ENCODE results near the gene NOX4.
"Not testable (repeated sequence)": the region's sequence is repeated elsewhere in the genome, so short reads cannot be mapped to it uniquely, and the experiment has no call there.

Gene NOX4

DNA sequence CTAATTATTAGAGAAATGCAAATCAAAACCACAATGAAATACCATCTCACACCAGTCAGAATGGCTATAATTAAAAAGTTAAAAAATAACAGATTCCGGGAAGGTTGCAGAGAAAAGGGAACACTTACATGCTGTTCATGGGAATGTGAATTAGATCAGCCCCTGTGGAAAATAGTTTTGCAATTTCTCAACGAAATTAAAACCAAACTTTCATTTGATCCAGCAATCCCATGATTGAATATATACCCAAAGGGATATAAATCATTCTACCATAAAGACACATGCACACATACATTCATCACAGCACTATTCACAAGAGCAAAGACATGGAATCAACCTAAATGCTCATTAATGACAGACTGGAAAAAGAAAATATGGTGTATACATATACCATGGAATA is 32.5 kb downstream of the NOX4 start:
- DNase-seq (ENCODE audit: low read depth in 2 of 2), result no peak

DNA sequence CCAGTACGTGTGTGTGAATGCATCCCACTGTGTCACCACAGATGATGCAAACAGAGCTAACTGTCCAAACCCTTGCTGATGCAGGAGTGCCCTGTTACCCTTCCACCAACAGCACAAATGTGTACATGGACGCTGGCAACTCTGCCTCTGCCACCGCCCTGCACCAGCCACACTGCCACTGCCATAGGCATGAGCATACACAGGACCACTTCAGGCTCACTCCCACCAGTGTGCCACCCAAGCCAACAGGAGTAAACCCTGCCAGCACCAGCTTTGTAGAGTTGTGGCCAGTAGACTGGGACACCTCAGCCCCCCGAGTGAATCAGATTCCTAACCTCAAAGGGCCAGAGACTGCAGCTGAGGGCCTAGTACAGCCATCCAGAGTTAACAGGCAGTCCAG is 34.0 kb downstream of the NOX4 start:
- DNase-seq (ENCODE audit: low read depth in 2 of 2), result no peak

DNA sequence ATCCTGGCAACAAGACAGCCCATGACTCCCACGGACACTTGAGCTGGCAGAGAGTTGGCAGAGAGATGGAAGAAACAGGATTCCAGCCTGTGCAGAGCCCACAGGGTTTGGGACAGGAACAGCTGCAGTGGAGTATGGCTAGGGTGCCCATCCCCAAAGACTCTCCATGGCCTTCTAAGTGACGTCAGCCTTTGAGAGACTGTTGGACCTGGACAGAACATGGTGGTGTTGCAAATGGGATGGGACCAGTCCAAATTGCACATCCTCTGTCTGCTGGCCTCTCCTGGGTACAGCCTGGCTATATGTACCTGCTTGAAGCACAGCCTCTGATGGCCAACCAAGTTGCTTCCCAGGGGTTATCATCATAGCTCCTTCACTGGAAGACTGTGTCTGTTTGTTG is 34.5 kb downstream of the NOX4 start:
- DNase-seq (ENCODE audit: low read depth in 2 of 2), result no peak

DNA sequence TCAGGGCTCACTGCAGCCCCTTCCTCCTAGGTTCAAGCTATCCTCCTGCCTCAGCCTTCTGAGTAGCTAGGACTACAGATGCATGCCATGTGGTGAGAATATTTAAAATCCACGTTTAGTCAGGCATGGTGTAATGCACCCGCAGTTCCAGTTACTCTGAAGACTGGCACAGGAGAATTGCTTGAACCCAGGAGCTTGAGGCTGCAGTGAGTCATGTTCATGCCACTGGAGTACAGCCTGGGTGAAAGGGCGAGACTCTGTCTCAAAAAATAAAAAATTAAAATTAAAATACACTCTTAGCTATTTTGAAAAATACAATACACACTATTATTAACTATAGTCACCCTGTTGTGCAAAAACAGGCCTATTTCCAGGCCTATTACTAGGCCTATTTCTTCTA is 38.4 kb downstream of the NOX4 start:
- DNase-seq (ENCODE audit: low read depth in 2 of 2), result no peak

DNA sequence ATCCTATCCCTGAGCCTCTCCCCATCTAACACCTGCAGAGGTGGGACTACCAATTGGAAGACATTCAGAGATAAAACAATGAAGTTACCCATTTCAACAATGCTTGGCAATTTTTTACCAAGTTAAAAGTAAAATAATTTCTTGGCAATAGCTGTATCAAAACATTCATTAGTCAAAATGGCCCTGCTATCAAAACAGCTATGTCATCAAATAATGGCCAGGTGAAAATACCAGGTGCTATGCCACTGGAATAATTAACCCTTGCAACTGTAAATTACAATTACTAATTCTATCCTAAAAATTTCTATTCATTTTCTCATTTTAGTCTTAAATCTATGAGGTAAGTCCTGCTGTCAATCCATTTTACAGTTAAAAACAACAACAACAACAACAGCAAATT is 43.3 kb downstream of the NOX4 start:
- DNase-seq (ENCODE audit: low read depth in 2 of 2), result no peak

DNA sequence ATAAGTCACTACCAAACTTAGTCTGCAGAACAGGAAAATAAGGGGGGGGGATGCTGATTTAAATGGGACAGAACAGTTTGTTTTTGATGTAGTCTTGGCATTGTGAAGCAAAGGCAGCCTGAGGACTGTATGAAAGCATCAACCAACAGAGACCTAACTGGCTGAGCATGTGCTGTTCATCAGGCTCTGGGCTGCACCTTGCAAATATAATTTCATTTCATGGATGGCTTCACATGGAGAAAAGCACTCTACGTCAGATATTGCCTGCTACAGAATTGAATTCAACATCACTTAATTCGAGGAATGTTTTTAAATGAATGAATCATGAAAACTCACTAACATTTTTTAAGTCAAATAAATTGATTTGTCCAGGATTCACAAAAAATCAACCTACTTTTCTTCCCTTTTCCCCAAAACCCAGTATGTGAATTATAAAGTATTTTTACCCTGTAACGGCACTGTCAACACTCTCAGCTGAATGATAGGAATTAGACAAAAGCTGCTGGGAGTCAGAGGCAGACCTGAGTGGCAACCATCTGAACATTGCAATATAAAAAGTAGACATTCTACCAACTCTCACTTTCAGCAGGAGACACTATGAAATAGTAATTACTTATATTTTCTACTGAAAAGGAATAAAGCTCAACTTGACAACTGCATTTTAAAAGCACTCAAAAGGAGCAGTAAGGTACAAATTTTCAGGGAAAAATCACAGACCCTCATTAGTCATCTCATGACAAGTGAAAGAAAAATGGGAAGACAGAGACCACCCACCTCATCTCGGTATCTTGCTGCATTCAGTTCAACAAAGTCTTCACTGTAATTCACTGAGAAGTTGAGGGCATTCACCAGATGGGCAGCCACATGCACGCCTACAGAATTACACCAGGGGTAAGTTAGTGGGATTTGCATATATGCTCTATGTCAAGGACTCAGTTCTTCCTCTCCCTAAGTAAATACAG is 47.5 kb downstream of the NOX4 start:
- DNase-seq (ENCODE audit: low read depth in 2 of 2), result no peak

DNA sequence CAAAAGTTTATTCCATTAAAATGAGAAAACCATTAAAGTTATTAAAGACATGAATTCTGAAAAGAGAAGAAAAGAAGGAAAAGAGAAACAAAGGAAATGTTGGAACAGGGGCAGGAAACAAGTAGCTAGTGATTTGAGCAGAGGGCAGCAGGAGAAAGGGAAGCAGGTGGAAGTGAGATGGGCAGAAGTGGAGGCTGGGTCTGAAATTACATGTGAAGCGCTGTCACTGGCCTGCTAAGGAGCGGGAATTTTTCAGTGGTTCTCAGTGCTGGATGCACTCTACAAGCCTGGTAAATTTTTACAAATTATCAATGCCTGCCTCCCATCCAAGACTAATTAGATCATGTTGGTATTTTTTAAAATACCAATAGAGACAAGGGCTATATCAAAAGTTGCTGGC is 48.4 kb downstream of the NOX4 start:
- DNase-seq (ENCODE audit: low read depth in 2 of 2), result no peak

DNA sequence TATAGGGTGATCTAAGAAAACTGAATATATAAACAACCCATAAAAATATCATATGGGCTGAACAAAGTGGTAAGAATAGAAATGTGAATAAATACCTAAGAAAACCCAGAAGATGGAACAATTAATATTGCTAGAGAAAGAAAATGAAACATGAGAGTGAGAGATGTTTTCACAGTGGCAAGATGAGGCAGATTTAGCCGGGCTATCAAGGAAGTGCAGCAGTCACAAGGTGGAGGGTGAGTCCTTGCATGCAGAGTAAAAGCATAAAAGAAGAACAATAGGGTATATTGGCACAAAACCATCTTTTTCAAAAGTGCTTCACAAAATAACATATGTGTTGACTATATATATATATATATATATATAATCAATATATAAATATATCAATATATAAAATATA is 49.6 kb downstream of the NOX4 start:
- no peak for DNase-seq (ENCODE audit: low read depth in 2 of 2)

DNA sequence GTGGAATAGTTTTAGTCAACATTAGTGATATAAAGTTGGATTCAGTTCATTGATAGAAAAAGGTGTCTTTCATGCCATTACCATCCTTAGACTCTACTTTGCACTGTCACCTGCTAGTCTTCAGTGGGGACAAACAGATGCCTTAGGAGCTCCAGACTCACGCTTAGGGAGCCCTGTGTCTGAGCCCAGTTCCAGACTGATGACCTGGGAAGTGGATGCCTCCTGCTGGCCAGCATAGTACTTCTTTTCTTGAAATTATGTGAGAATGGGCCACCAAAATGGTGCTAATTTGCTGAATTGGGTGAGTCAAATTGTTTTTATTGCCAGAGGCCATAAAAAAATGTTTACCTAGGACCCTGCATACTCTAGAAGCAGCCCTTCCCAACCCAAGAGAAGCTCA is 53.9 kb downstream of the NOX4 start:
- DNase-seq (ENCODE audit: low read depth in 2 of 2), result no peak

DNA sequence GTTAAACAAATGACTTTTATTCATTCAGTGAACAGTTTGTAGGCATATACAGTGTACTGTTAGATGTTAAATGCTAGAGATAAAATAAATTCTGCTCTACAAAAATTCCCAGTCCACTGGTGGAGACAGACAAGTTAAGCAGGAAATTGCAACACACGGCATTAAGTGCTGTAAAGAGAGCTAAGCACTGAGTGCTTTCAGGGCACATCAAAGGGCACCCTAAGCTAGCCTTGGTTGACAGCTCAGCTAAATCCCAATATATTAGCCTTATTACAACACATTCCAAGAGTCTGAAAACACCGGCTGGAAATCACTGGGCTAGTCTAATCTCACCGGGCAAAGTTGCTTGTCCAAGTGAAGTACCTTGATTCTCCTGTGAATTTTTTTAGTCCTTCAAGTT is 55.1 kb downstream of the NOX4 start:
- no peak for DNase-seq (ENCODE audit: low read depth in 2 of 2)

DNA sequence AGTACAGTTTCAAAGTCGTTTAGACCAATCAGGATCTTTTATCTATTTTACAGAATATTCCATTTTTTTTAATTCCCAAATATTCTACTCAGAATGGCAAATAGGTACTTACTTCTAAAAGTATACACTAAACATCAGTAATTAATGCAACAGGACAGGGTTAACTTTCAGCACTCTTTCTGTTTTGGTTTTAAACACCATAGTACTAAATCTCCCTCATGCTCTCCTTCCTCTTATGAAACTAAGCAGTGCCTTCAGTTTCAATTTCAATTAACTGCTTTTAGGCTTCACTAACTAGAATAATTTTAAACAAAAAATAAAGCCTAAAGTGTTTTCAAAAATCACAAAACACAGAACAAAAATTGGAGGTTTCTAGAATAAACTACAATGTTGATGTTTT is 57.9 kb downstream of the NOX4 start:
- DNase-seq (ENCODE audit: low read depth in 2 of 2), result no peak

DNA sequence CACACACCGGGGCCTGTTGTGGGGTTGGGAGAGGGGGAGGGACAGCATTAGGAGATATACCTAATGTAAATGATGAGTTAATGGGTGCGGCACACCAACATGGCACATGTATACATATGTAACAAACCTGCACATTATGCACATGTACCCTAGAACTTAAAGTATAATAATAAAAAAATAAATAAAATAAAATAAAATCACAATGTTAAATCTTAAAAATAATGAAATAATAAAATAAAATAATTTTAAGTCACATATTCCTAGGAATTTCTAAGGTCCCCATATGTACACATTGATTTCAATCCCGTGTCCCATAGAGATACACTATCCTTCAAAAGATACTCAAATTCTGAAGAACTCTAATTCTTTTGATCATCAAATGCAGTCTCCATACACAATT is 59.0 kb downstream of the NOX4 start:
- DNase-seq (ENCODE audit: low read depth in 2 of 2), result not testable (repeated sequence)

DNA sequence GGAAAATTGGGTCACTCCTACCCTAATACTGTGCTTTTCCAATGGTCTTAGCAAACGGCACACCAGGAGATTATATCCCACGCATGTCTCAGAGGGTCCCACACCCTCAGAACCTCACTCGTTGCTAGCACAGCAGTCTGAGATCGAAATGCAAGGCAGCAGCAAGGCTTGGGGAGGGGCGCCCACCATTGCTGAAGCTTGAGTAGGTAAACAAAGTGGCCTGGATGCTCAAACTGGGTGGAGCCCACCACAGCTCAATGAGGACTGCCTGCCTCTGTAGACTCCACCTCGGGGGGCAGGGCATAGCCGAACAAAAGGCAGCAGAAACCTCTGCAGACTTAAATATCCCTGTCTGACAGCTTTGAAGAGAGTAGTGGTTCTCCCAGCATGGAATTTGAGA is 64.7 kb downstream of the NOX4 start:
- not testable (repeated sequence) for DNase-seq (ENCODE audit: low read depth in 2 of 2)

DNA sequence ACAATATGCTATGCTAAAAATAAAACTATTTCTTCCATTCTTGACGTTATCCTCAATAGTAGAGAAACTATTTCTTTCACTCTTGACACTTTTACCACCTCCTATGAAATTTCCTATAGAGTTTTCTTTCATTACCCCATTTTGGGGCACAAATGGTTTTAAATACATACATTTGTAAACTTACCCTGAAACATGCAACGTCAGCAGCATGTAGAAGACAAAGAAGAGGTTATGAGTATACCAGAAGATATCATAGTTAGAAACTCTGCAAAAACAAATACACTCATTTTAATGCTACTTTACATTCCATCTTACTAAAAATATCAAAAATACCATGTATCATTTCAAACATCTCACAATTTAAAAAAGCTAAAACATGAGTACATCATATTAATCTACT is 69.5 kb downstream of the NOX4 start:
- no peak for DNase-seq (ENCODE audit: low read depth in 2 of 2)

DNA sequence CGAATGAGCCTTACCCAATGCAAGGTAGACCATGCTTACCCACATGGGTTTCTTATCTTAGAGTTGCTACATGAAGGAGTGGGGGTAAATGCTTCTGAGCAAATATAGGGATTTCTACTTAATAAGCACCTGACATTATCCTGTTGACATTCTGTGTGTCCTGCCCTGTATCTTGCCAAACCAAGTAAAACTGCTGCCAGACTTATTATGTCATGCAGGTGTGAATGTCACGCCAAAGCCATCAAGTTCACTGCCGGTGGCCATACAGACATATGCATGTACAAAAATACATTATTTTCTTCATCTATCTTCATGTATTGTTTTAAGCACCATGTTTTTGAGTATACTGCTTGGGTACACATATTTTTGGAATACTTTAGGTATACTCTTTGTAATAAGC is 70.2 kb downstream of the NOX4 start:
- no peak for DNase-seq (ENCODE audit: low read depth in 2 of 2)

DNA sequence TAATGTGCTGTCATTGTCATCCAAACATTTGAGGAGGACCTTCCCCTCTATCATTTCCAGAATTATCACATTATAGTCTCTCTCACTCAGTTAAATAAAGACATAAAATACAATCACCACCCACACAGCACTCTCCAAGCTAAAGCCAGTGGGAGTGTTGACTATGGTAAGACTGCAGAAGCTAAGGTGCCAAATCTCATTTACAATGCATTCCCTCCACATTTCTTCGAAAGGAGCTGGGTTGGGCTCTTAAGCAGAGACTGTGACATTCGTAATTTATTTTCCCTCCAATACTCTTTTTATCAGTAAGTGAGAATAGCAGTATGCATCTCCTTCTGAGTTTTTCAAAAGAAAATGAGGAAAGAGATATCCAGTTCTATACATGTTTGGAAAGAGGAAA is 74.2 kb downstream of the NOX4 start:
- DNase-seq (ENCODE audit: low read depth in 2 of 2), result no peak

DNA sequence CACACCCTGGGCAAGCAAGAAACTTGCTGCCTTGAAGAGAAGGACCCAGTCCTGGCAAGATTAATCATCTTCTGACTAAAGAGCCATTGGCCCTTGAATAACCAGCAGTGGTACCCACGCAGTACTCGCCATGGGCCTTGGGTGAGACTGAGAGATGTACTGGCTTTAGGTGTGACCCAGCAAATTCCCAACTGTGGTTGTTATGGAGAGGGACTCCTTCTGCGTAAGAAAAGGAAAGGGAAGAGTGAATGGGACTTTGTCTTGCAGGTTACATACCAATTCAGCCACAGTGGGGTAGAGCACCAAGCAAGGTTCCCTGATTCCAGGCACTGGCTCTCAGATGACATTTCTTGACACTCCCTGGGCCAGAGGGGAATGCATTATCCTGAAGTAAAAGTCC is 80.1 kb downstream of the NOX4 start:
- not testable (repeated sequence) for DNase-seq (ENCODE audit: low read depth in 2 of 2)

DNA sequence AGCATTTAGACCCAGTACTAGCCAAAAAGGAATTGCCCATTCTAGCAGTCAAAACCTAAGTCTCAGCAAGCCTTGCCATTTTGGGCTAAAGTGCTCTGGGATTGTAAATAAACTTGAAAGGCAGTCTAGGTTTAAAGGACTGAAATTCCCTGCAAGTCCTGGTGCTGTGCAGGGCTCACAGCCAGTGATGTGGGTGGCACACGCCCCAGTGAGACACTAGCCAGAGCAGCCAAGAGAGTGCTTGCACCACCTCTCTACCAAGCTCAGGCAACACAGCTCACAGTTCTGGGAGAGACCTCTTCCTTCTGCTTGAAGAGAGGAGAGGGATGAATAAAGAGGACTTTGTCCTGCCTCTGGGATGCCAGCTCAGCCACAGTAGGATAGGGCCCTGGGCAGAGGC is 80.5 kb downstream of the NOX4 start:
- not testable (repeated sequence) for DNase-seq (ENCODE audit: low read depth in 2 of 2)

DNA sequence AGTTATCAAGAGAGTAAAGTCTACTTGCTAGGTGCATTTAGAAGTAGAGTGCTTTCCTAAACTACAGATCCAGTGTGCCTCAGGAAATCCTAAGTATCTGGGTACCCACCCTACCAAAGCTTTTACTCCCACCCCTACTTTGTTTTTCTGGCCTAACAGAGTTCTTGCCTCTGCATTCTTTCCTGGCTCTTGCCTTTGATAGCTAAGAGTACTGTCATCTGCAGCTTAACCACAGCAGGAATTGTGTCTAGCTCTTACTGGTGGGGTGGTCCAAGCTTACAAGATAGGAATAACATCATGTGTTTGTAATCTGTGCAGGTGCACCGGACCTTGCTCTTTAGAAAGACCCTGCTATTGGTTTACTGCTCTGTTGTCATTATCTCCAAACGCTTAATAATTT is 82.7 kb downstream of the NOX4 start:
- not testable (repeated sequence) for DNase-seq (ENCODE audit: low read depth in 2 of 2)

DNA sequence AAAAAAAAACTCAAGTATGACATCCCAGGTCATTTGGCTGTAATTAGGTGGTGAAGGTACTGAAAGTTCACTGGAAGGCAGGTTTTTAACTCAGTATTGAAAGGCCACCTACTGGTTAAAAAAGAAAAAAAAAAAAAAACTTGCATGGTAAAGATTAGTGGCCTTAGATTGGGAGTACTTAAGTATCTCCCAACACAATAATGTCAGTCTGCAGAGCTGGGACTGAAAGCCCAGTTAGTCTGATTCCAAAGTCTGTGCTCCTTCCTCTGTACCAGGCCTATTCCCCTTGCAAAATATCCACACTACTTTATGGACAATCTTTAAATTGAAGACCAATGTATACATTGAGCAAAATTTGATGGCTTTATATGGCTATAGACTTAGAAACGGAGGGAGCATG is 85.5 kb downstream of the NOX4 start:
- DNase-seq (ENCODE audit: low read depth in 2 of 2), result no peak

DNA sequence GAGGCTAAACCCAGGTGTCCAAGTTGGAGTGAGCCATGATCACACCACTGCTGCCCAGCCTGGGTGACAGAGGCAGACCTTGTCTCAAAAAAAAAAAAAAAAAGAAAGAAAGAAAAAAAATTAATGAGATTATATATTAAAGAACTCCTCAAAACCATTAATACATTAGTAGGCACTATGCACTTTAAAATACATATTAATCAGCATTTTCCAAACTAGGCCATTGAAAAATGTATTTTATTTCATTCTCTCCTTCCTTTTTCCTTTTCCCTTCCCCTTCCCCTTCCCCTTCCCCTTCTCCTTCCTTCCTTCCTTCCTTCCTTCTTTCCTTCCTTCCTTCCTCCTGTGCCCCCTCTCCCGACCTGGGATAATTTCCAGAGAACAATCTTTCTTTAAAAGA is 99.5 kb downstream of the NOX4 start:
- DNase-seq (ENCODE audit: low read depth in 2 of 2), result not testable (repeated sequence)

DNA sequence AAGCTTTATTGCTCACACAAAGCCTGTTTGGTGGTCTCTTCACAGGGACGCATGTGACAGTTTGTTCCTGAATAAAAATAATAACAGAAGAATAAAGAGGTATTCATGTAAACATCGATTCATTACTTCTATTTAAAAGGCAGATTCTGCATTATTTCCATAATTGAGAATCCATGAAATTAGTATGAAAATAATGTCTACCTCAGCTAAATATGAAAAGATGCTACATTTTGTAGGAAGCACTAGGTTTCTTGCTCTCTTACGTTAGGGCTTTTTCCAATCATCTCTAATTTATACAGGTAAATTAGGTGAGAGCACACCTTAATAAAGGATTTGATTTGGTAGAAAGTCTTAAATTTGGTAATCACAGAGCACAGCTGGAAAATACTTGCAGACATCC is 103.7 kb downstream of the NOX4 start:
- DNase-seq (ENCODE audit: low read depth in 2 of 2), result not testable (repeated sequence)

DNA sequence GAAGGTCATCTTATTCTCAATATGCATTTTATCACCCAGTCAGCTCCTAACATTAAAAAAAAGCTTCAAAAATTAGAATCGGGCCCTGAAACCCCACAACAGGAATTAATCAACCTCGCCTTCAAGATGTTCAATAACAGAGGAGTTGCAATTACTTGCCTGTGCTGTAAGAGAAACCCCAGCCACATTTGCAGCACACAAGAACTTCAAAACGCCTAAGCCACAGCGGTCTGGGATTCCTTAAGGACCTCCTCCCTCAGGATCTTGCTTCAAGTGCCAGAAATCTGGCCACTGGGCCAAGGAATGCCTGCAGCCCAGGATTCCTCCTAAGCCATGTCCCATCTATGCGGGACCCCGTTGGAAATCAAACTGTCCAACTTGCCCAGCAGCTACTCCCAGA is 108.2 kb downstream of the NOX4 start:
- DNase-seq (ENCODE audit: low read depth in 2 of 2), result not testable (repeated sequence)

DNA sequence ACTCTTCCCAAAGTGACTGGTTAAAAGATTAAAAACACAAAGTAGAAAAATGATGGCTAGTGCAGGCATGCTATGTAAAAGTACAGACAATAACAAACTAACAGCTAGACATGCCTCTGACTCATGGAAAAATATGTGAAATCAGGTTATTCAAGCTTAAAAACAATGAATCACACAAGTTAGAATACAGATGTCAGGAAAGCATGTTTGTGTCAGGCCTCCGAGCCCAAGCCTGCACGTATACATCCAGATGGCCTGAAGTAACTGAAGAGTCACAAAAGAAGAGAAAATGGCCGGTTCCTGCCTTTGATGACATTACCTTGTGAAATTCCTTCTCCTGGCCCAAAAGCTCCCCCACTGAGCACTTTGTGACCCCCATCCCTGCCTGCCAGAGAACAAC is 110.1 kb downstream of the NOX4 start:
- no peak for DNase-seq (ENCODE audit: low read depth in 2 of 2)
